RWPE2 (cell line): ENCODE measurements around the gene FGF11.
A peak's percentile ranks its signal among the peaks of the same experiment; 100 is the strongest.

Experiments used
- ATAC-seq: fragments of 200-7000 bp; cut with Tn5 transposase; 3 replicates; pipeline ENCODE4 v1.9.1; 2021; ENCODE audit warnings: low read depth
- DNase-seq: peaks from one replicate; pipeline ENCODE4 v3.0.0-alpha.2; 2020; ENCODE audit warnings: low spot score
- H3K27ac ChIP-seq: fragments of 450-650 bp; 2 replicates; pipeline ENCODE4 v1.5.1; 2017; ENCODE audit warnings: mild to moderate bottlenecking; ENCODE audit not compliant: poor library complexity, severe bottlenecking
- H3K27me3 ChIP-seq: fragments of 250-450 bp; sonication (Bioruptor Pico); 2 replicates; pipeline ENCODE4 v1.5.1; 2021; ENCODE audit warnings: mild to moderate bottlenecking, moderate library complexity; ENCODE audit not compliant: insufficient read depth, poor library complexity, severe bottlenecking
- H3K36me3 ChIP-seq: fragments of 250-450 bp; sonication (Bioruptor Pico); 2 replicates; pipeline ENCODE4 v1.5.1; 2020; ENCODE audit warnings: low read depth, mild to moderate bottlenecking, moderate library complexity
- H3K4me1 ChIP-seq: fragments of 250-450 bp; sonication (Bioruptor Pico); 2 replicates; pipeline ENCODE4 v1.5.1; 2021; ENCODE audit warnings: mild to moderate bottlenecking, moderate library complexity; ENCODE audit not compliant: insufficient read depth, poor library complexity, severe bottlenecking
- H3K4me3 ChIP-seq: fragments of 250-450 bp; sonication (Bioruptor Pico); 2 replicates; pipeline ENCODE4 v1.5.1; 2021; ENCODE audit warnings: mild to moderate bottlenecking, moderate library complexity; ENCODE audit not compliant: severe bottlenecking
- H3K9me3 ChIP-seq: fragments of 250-450 bp; sonication (Bioruptor Pico); 2 replicates; pipeline ENCODE4 v1.5.1; 2021; ENCODE audit warnings: mild to moderate bottlenecking, moderate library complexity; ENCODE audit not compliant: severe bottlenecking
- TF ChIP-seq, protein P1 (sequence below): fragments of 450-650 bp; IDR thresholded peaks from one replicate; pipeline ENCODE4 v1.5.1; 2017; ENCODE audit warnings: mild to moderate bottlenecking, moderate library complexity; ENCODE audit not compliant: poor library complexity, severe bottlenecking

The FGF11 gene

GRCh38 chr17:7443499-7444485 lies 4.5 kb downstream of the FGF11 start:
- Histone ChIP-seq H3K4me3 (no peak overlapping the region), H3K27me3 (no peaks in the 10 kb centered on the region), H3K27ac (peak overlapping the region; percentile 87), H3K4me1 (peaks cover 19% of the 10 kb centered on the region), H3K36me3 (no peaks in the 10 kb centered on the region), H3K9me3 (no peaks in the 10 kb centered on the region)
- ATAC-seq (peak; percentile 32), DNase-seq (no peak)
- TF ChIP-seq, protein P1, sequence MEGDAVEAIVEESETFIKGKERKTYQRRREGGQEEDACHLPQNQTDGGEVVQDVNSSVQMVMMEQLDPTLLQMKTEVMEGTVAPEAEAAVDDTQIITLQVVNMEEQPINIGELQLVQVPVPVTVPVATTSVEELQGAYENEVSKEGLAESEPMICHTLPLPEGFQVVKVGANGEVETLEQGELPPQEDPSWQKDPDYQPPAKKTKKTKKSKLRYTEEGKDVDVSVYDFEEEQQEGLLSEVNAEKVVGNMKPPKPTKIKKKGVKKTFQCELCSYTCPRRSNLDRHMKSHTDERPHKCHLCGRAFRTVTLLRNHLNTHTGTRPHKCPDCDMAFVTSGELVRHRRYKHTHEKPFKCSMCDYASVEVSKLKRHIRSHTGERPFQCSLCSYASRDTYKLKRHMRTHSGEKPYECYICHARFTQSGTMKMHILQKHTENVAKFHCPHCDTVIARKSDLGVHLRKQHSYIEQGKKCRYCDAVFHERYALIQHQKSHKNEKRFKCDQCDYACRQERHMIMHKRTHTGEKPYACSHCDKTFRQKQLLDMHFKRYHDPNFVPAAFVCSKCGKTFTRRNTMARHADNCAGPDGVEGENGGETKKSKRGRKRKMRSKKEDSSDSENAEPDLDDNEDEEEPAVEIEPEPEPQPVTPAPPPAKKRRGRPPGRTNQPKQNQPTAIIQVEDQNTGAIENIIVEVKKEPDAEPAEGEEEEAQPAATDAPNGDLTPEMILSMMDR: no peak

GRCh38 chr17:7444682-7445618 lies 5.6 kb downstream of the FGF11 start, which contains the start of gene CHRNB1:
Gene CHRNB1 (plus strand): TSS chr17:7445061. CDS start chr17:7445128, 67 bp downstream.
- TF ChIP-seq, protein P1: no peak
- Histone ChIP-seq H3K9me3 (no peaks in the 10 kb centered on the region), H3K27me3 (no peaks in the 10 kb centered on the region), H3K4me1 (peaks cover 19% of the 10 kb centered on the region), H3K27ac (peak within 1 kb of the TSS; percentile 87), H3K4me3 (peak within 1 kb of the TSS; percentile 21), H3K36me3 (no peaks in the 10 kb centered on the region)
- no peak for DNase-seq
- peak; percentile 45 for ATAC-seq

- H3K27me3 ChIP-seq: no peaks in the 10 kb centered on the region
- H3K4me1 ChIP-seq: peaks cover 24% of the 10 kb centered on the region
- H3K4me3 ChIP-seq: peak overlapping the region; percentile 21
- TF ChIP-seq, protein P1: no peak
- H3K36me3 ChIP-seq: no peaks in the 10 kb centered on the region
- no peaks in the 10 kb centered on the region for H3K9me3 ChIP-seq
- H3K27ac ChIP-seq: peak overlapping the region; percentile 87
- DNase-seq: no peak
- ATAC-seq: peak; percentile 40
Observed at GRCh38 chr17:7445619-7445968, 6.3 kb downstream of the FGF11 start.

DNA sequence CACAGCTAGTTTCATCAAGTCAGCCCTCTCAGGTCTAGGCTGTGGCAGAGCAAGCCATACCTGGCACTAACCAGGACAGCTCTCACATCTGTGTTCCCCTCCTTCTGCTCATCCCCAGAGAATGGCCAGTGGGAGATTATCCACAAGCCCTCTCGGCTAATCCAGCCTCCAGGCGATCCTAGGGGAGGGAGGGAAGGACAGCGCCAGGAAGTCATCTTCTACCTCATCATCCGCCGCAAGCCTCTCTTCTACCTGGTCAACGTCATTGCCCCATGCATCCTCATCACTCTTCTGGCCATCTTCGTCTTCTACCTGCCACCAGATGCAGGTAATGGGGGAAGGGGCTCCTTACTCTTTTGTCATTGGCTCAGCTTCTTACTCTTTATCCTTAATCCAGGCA lies 9.1 kb downstream of the FGF11 start:
- Histone ChIP-seq H3K9me3 (no peaks in the 10 kb centered on the region), H3K27ac (no peak overlapping the region), H3K4me1 (peaks cover 26% of the 10 kb centered on the region), H3K27me3 (no peaks in the 10 kb centered on the region), H3K36me3 (no peaks in the 10 kb centered on the region), H3K4me3 (no peak overlapping the region)
- DNase-seq: no peak
- TF ChIP-seq, protein P1: no peak
- ATAC-seq: no peak
